ENCODE results near the gene PIGQ.

Gene PIGQ

DNA sequence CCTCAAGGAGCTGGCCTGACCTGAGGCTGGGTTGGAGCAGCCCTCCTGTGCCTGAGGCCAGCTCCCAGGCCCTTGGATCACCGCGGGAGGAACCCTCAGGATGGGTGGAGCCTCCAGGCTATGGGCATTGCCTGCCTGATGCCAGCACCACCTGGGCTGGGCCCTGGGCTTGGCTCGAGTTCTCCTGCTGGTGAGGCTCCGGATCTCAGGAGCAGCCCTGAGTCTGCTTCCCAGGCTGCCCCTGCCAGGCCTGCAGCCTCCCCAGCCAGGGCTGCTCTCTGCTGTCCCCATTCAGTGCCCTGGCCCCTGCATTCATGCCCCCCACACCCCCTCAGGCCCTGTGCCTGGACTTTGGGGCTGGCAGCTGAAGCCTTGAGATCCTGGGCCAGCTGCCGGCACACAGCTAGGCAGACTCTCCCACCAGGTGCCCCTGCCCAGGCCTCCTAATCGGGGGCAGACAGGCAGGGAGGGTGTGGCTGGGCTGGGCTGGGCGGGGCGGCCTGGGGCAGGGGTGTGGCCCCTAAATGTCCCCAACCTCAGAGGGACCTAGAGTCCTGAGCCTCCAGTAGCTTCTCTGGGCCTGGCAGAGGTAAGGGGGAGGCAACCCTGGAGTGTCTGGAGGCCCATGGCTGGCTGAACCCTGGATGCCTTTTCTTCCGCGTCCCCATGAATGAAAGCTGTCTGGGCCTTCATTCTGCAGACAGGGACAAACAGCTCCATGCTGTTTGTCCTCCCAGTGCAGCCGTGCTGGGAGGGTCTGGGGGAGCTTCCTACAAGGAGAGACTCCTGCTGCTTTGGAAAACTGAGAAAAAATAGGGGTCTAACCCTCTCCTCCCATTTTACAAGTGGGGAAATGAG, 1.1 kb upstream of the PIGQ start:
- H3K36me3 Mint-ChIP-seq: no peaks in the 10 kb centered on the region
- peaks cover 35% of the 10 kb centered on the region for H3K4me1 Mint-ChIP-seq
- peak overlapping the region; percentile 78 for H3K4me3 Mint-ChIP-seq
- DNase-seq (ENCODE audit: low spot score in 2 of 2) (no peak), ATAC-seq (no peak)
- H3K9me3 Mint-ChIP-seq: no peaks in the 10 kb centered on the region
- H3K27ac Mint-ChIP-seq: peak overlapping the region; percentile 90

DNA sequence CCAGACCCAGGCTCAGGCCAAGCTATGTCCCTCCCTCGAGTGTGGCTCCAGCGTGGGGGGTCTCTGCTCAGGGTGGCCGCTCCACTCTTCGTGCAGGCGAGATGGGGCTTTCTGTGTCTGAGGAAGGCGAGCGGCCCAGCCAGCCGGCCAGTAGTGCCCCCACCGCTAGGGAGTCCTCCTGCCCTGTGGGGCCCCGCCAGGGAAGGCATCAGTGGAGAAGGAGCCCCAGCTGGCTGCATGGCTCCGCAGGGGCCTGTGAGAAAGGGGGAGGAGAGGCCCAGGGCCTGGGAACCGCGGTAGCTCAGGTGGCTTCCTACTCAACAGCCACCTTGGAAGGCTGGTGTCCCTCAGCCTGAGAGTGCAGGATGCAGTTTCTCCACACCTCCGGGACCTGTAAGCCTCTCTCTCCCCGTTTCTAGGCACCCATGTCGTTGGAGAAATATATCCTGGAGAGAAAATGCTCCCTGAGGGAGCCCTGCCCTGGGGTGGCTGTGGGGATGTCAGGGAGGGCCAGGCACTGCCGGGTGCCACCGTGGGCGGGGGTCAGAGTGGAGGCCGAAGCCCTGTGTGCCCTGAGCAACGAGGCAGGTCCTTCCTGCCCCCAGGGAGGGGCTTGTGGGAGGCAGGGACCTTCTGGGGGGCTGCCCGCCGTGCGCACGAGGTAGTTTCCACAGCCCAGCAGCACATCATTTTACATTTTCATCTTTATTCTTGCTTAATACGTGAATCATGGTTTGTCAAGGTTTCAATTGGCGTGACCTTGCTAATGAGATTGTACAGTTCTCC, 3.3 kb downstream of the PIGQ start:
- no peak overlapping the region for H3K27ac Mint-ChIP-seq
- H3K9me3 Mint-ChIP-seq: no peaks in the 10 kb centered on the region
- peaks cover 31% of the 10 kb centered on the region for H3K4me1 Mint-ChIP-seq
- no peak overlapping the region for H3K4me3 Mint-ChIP-seq
- no peaks in the 10 kb centered on the region for H3K36me3 Mint-ChIP-seq
- DNase-seq (ENCODE audit: low spot score in 2 of 2): no peak
- no peak for ATAC-seq

DNA sequence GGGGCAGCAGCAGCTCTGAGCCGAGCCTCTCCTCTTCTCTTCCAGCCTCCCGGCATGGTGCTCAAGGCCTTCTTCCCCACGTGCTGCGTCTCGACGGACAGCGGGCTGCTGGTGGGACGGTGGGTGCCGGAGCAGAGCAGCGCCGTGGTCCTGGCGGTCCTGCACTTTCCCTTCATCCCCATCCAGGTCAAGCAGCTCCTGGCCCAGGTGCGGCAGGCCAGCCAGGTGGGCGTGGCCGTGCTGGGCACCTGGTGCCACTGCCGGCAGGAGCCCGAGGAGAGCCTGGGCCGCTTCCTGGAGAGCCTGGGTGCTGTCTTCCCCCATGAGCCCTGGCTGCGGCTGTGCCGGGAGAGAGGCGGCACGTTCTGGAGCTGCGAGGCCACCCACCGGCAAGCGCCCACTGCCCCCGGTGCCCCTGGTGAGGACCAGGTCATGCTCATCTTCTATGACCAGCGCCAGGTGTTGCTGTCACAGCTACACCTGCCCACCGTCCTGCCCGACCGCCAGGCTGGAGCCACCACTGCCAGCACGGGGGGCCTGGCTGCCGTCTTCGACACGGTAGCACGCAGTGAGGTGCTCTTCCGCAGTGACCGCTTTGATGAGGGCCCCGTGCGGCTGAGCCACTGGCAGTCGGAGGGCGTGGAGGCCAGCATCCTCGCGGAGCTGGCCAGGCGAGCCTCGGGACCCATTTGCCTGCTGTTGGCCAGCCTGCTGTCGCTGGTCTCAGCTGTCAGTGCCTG, 4.4 kb downstream of the PIGQ start:
- H3K9me3 Mint-ChIP-seq: no peaks in the 10 kb centered on the region
- H3K4me3 Mint-ChIP-seq: no peak overlapping the region
- H3K4me1 Mint-ChIP-seq: peaks cover 26% of the 10 kb centered on the region
- ATAC-seq: no peak
- no peak for DNase-seq (ENCODE audit: low spot score in 2 of 2)
- H3K27ac Mint-ChIP-seq: no peak overlapping the region
- H3K36me3 Mint-ChIP-seq: no peaks in the 10 kb centered on the region

DNA sequence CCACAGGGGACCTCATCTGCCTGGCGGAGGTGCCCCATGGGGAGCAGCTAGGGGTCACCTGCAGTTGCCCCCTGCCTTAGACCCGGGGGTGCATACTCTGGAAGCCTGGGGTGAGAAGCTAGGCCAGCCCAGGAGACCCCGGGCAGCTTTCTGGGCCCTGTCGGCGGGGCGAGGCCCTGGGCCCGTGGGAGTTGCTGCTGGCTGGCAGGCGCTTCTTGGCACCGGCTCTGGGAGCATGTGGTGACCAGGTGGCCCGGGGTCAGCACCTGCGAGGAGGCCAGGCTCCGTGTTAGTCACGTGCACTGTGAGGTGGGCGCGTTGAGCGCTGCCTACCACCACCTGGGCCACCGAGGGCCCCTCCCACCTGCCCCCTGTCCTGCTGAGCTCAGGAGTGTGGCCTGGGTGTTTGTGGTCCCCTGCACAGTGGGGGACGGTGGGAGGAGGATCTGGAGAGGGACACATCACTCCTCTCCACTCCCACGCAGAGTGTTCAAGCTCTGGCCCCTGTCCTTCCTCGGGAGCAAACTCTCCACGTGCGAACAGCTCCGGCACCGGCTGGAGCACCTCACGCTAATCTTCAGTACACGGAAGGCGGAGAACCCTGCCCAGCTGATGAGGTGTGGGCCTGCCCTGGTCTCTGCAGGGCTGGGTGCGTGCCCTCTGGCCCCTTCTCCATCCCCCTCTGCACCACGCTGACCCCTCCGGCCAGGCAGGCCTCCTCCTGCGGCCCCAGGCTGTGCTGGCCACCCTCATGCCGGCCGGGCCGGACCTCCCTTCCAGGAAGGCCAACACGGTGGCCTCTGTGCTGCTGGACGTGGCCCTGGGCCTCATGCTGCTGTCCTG, 5.8 kb downstream of the PIGQ start:
- no peaks in the 10 kb centered on the region for H3K9me3 Mint-ChIP-seq
- H3K4me1 Mint-ChIP-seq: peaks cover 22% of the 10 kb centered on the region
- no peak overlapping the region for H3K27ac Mint-ChIP-seq

DNA sequence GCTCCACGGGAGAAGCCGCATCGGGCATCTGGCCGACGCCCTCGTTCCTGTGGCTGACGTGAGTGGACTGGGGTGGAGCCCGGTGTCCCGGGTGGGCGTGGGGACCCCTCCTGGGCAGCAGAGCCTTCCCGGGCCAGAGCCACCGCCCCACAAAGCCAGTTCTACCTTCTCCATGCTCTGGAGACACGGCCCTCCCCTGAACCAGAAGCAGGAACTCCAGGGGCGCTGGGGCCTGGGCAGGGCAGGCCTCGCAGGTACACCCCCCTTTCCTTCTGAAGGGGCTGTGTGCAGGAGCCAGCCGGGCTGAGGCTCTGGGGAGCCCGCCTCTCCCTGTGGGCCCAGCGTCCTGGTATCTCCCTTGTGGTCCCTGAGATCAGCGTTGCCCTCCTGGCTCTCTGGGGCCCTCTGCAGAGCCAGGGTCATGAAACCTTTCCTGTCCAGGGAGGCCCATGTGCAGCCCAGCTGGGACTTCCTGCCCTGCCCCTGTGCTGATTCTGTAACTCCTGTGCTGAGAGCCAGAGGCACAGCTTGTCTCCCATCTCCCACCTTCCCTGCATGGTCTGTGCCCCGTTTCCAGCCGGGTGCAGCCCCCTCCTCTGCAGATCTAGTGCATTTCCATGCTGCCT, 6.5 kb downstream of the PIGQ start:
- no peaks in the 10 kb centered on the region for H3K9me3 Mint-ChIP-seq
- no peaks in the 10 kb centered on the region for H3K36me3 Mint-ChIP-seq
- DNase-seq (ENCODE audit: low spot score in 2 of 2): no peak
- H3K27ac Mint-ChIP-seq: peak overlapping the region; percentile 63
- H3K4me3 Mint-ChIP-seq: no peak overlapping the region
- no peak for ATAC-seq
- H3K4me1 Mint-ChIP-seq: peaks cover 15% of the 10 kb centered on the region

More for the DNA sequence above, 5.8 kb downstream of the PIGQ start:
- Mint-ChIP-seq H3K4me3 (no peak overlapping the region), H3K36me3 (no peaks in the 10 kb centered on the region)
- DNase-seq (ENCODE audit: low spot score in 2 of 2) (no peak), ATAC-seq (no peak)

DNA sequence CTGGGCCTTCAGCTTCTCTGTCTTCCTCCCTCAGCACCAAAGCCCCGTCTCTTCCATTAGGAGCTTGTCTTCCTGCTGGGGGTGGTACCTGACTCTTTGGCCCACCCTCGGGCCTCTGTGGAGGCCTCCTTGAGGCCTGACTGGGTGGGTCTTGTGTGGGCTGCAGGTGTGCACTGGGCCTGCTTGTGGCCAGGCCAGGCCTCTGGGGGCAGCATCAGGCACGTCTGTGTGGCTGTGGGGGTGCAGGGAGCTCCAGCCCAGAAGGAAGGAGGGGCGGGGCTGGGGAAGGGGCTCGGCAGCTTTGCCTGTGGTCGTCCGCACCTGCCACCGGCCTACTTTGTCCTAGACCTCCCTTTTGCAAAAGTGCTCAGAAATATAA, 7.0 kb downstream of the PIGQ start:
- no peak overlapping the region for H3K4me3 Mint-ChIP-seq
- ATAC-seq (no peak), DNase-seq (ENCODE audit: low spot score in 2 of 2) (no peak)
- no peaks in the 10 kb centered on the region for H3K9me3 Mint-ChIP-seq
- H3K4me1 Mint-ChIP-seq: peaks cover 10% of the 10 kb centered on the region
- no peaks in the 10 kb centered on the region for H3K36me3 Mint-ChIP-seq
- H3K27ac Mint-ChIP-seq: peak overlapping the region; percentile 63

DNA sequence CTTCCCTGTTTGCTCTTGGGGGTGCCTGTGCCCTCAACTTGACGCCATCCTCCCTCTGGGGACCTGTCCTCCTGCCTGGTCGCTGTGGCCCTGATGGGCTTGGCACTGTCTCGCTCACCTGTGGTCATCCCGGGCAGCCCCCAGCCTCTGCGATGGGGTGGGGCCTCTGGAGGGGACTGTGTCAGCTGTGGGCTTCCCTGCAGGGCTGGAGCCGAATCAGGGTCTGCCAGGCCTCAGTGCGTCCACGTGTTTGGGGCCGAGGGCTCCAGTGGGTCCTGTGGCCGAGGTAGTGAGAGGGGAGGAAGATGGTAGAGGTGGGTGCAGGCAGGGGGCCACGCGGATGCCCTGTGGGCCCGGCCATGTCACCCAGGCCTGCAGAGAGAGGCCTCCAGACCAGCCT, 8.0 kb downstream of the PIGQ start:
- H3K4me1 Mint-ChIP-seq: peaks cover 6% of the 10 kb centered on the region
- no peaks in the 10 kb centered on the region for H3K36me3 Mint-ChIP-seq
- no peak overlapping the region for H3K27ac Mint-ChIP-seq
- no peaks in the 10 kb centered on the region for H3K9me3 Mint-ChIP-seq
- DNase-seq (ENCODE audit: low spot score in 2 of 2) (no peak), ATAC-seq (no peak)
- H3K4me3 Mint-ChIP-seq: no peak overlapping the region

DNA sequence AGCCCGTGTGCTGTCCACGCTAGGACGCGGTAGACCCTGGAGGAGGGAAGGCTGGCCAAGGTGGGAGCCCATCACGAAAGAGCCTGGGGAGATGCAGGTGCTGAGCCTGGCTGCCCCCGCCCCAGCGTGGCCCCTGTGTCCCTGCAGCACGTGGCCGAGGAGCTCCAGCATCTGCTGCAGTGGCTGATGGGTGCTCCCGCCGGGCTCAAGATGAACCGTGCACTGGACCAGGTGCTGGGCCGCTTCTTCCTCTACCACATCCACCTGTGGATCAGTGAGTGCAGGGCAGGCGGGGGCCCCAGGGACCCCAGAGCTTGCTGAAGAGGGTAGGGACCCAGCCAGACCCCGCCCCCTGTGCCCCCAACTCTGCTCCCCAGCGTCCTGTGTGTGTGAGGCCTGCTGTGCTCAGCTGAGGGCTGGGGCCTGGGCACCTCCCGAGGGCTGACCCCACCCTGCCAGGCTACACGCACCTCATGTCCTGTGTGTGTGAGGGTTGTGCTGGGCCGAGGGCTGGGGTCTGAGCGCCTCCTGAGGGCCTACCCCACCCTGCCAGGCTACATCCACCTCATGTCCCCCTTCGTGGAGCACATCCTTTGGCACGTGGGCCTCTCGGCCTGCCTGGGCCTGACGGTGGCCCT, 8.6 kb downstream of the PIGQ start:
- Mint-ChIP-seq H3K36me3 (no peaks in the 10 kb centered on the region), H3K4me3 (no peak overlapping the region), H3K9me3 (no peaks in the 10 kb centered on the region), H3K4me1 (peaks cover 6% of the 10 kb centered on the region), H3K27ac (no peak overlapping the region)
- DNase-seq (ENCODE audit: low spot score in 2 of 2) (no peak), ATAC-seq (no peak)

DNA sequence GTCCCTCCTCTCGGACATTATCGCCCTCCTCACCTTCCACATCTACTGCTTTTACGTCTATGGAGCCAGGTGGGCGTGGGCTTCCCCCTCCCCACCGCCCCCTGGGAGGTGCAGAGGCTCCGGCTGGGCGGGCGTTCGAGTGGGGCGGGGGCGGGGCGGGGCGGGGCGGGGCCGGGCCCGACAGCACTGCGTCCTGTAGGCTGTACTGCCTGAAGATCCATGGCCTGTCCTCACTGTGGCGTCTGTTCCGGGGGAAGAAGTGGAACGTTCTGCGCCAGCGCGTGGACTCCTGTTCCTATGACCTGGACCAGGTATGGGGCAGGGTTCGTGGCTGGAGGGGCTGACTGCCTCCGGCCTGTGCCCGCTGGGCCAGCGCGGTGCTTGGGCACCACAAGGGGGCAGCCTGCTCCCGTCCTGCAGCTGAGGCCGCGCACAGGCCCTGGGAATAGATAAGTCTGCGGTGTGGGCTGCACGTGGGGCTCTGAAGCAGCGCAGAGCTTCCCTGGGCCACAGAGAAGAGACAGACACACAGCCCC, 9.2 kb downstream of the PIGQ start:
- Mint-ChIP-seq H3K4me3 (no peak overlapping the region), H3K27ac (no peak overlapping the region), H3K4me1 (peaks cover 6% of the 10 kb centered on the region), H3K9me3 (no peaks in the 10 kb centered on the region), H3K36me3 (no peaks in the 10 kb centered on the region)
- peak; percentile 39 to 81 for DNase-seq (ENCODE audit: low spot score in 2 of 2)
- ATAC-seq: peak; percentile 77

DNA sequence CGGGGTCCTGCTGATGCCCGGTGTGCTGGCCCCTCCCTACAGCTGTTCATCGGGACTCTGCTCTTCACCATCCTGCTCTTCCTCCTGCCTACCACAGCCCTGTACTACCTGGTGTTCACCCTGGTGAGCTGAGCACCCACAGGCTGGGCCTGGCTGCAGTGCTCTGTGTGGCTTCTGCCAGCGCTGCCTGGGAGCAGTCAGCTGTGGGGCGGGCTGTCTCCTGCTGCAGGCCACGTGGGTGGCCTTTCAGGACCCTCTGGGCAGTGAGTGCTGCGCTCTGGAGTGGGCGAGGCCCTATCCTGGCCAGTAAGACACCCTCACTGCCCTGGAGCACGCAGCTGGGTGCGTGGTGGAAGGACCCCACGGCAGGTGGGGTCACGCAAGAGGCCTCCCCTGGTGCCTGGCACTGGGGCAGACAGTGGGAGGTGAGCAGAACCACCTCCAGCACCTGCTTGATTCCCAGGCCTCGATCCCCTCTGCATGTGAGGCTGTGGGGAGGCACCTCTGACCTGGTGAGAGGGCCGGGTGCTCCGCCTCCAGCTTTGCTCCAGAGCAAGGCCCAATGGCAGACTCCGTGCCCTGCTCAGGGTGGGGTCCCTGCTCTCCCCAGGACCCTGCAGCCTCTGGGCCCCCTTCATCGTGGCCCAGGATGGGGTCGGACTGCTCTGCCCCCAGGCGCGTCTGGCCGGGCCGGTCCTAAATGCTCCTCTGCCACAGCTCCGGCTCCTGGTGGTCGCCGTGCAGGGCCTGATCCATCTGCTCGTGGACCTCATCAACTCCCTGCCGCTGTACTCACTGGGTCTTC, 10.6 kb downstream of the PIGQ start:
- no peak for ATAC-seq
- H3K36me3 Mint-ChIP-seq: no peaks in the 10 kb centered on the region
- no peak overlapping the region for H3K4me3 Mint-ChIP-seq
- H3K9me3 Mint-ChIP-seq: no peaks in the 10 kb centered on the region
- peaks cover 8% of the 10 kb centered on the region for H3K4me1 Mint-ChIP-seq
- no peak overlapping the region for H3K27ac Mint-ChIP-seq
- no peak for DNase-seq (ENCODE audit: low spot score in 2 of 2)

DNA sequence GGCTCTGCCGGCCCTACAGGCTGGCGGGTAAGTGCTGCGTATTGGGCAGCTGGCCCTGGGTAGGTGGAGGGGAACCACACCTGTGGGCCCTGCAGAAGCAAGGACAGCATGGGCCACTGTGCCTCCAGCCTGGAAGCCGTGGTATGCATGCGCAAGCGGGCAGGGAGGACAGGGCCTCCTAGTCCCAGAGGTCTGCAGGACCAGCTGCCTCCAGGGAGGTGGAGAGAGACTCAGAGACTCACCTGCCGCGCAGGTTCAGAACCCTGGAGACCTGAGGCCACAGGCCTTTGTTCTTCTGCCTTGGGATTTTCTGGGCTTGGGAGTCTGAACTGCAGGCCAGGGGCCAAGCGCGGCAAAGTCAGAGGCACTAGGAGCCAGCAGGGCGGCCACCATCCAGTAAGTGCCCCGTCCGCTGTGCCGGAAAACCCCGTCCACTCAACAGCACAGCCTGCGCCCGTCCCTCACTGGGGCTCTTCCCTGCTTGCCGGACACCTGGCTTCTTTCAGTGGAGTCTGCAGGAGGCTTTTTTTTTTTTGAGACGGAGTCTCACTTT, 11.3 kb downstream of the PIGQ start:
- Mint-ChIP-seq H3K27ac (no peak overlapping the region), H3K4me3 (no peak overlapping the region), H3K36me3 (no peaks in the 10 kb centered on the region), H3K9me3 (no peaks in the 10 kb centered on the region), H3K4me1 (peaks cover 13% of the 10 kb centered on the region)
- DNase-seq (ENCODE audit: low spot score in 2 of 2) (no peak), ATAC-seq (no peak)

DNA sequence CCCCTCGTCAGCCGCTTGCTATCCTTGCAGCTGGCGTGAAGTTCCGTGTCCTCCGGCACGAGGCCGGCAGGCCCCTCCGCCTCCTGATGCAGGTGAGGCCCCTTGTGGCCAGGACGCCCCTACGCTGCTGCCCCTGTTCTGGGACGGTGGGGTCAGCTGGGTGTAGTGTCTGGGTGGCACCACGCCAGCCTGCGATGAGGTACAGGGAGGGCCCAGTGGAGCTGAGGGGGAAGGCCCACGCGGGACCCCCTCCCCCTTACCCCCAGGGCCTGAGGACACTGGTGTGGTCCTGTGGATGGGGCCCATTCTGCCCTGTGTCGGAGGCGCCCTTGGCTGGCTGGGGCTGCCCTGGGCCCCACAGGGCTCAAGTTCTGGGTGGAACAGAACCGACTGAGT, 12.4 kb downstream of the PIGQ start:
- DNase-seq (ENCODE audit: low spot score in 2 of 2) (no peak), ATAC-seq (no peak)
- H3K4me1 Mint-ChIP-seq: peaks cover 9% of the 10 kb centered on the region
- no peaks in the 10 kb centered on the region for H3K9me3 Mint-ChIP-seq
- H3K27ac Mint-ChIP-seq: no peak overlapping the region
- H3K4me3 Mint-ChIP-seq: no peak overlapping the region
- peaks cover under 1% of the 10 kb centered on the region for H3K36me3 Mint-ChIP-seq
